HG02981 (cell line): ENCODE measurements around the gene LNPEP.

ENCODE experiments used
- ATAC-seq: cut with Tn5 transposase; IDR thresholded peaks from one replicate; pipeline ENCODE4 v1.9.1; 2021; ENCODE audit warnings: mild to moderate bottlenecking, moderate library complexity; ENCODE audit not compliant: unreplicated experiment

LNPEP gene

DNA sequence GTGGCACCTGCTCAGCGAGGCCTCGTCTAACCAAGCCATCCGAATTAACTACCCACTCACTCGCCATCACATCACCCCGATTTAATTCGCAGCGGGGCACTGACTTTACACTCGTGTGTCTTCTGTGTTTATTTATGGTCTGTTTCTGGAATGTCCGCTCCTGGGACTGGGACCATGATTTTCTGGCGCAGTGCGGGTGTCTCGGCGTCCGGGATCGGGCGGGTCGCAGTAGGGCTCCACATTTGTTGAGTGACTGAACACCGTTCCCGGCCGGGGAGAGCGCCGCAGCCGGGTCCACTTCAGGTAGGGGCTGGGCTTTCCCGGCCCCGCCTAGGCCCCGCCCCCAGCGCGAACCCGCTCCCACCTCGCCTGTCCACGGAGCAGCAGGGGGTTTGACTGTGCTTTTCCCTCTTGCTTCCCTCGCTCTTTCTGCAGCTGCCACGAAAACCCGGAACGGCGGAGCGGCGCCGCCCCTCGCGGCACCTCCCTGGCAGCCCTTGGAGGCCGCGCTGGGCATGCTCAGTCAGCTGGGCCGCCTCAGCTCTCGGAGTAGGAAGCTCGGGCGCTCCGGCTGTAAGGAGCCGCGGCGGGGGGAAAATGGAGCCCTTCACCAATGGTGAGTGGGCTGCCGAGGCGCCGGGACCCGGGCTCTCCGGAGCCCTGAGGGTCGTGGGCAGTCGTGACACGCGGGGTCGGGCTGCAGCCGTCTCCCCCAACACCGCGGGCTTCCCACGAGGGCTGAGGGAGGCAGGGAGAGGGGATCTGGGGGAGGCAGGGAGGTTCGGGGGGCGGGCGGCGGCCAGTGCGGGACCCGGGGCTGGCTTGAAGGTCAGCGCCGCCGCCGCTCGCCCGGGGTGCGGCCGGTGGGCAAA, at the start of gene LNPEP:
TSS of gene LNPEP (plus strand) at position 522 of the 872 bp plus-strand sequence. CDS start at position 598, 76 bp downstream.
- ATAC-seq = peak; percentile 38

DNA sequence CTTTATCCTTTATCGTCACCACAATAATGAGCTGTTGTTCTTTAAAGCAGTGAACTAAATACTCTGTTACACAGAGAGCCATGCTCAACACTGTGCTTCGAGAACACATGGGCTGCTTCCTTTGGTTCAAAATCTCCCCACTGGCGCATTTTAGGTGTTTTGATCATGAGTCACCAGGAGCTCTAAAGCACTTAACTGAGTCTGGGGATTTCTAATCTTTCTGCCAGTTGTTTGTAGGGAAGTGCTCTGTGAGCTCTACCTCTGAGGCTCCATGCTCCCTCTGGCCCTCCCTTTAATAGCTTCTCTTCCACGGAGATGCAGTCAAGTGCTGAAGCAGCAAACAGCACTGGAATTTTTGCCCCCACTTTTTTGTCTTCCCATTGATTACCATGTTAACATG, 42.5 kb upstream of the LNPEP start:
- ATAC-seq = no peak

DNA sequence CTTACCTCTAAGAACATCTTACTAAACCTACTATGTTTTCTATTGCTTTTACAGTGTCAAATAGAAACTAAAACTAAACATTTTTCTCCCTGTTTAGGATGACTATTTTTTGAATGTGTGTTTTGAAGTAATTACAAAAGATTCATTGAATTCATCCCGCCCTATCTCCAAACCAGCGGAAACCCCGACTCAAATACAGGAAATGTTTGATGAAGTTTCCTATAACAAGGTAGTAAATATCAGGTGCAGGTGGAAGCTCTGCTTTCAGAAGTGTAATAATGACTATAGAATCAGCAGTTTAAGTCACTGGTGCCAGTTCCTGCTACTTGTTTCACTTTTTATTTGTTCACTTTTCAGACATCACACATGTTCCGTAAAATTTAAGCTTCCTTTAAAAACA, 39.6 kb upstream of the LNPEP start:
- ATAC-seq = peak; percentile 51

DNA sequence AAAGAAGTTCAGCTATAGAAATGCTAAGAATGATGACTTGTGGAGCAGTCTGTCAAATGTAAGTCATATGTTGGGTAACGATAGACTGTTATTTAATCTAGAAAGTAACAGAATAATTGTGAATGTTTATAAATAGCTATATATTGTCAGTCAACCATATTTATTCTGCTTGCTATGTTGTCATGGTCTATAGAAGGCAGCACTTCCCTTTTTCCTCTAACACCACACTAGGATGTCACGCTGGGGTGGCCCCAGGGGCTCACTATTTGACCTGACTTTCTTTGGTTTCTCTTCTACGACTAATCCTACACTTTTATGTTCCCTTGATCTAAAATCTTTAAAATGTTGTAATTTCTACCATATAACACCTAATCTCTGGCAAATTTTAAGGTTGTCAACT, 39.1 kb upstream of the LNPEP start:
- peak; percentile 95 for ATAC-seq

DNA sequence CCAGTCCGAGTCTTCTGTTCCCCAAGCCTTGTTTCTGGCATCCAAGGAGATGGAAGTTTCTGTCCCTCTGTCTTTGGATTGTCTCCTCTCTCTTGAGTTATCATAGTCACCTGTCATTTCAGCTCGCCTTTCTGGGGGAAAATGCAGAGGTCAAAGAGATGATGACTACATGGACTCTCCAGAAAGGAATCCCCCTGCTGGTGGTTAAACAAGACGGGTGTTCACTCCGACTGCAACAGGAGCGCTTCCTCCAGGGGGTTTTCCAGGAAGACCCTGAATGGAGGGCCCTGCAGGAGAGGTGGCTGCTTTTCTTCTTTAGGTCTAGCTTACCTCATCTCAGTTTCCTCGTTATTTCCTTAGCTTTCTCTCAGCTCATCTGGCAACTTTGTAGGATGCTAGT, 34.5 kb upstream of the LNPEP start:
- no peak for ATAC-seq

DNA sequence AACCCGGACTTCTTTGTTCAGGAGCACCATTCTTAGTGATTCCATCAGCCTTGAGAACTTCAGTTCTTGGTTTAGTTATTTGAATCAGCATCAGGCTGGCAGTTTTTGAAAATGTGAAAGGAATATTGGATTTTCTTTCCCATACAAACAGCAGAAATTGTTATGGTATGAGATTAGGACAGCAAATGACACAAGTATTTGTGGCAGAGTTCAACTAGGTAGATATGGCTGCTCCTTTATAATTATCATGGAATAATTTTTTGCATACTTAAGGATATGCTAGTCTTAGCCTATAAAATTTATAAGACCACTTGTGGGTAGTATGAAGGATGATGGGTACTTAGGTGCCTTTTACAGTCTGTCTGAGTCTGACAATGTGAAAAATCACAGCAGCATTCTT, 34.0 kb upstream of the LNPEP start:
- no peak for ATAC-seq

DNA sequence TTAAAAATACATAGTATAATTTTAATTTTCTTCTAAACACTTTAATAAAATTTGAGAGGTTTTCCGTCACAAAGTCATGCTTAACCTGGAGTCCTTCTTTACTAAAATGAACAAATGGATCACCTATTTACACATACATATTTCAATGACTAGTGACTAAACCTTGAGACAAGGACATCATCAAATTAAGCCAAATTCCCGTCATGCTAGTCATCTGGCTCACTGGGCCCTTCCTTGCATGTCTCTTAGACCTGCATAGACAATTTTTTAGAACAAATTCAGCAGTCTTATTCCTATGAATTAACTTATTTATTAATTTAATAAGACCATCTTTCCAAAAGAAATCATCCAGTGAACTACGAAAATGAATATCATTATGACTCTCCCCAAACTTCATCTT, 33.0 kb upstream of the LNPEP start:
- no peak for ATAC-seq

DNA sequence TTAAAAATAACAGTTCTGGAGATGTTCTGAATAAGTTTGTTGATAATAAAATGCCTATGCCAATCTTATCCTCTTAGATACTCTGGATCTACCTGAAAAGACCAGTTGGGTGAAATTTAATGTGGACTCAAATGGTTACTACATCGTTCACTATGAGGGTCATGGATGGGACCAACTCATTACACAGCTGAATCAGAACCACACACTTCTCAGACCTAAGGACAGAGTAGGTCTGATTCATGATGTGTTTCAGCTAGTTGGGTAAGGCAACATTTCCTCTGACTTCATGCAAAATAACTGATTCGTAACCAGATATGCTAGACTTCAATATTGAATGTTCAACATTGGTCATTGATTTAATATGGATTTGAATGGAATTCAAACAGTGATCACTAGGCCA, 32.6 kb upstream of the LNPEP start:
- ATAC-seq = no peak

DNA sequence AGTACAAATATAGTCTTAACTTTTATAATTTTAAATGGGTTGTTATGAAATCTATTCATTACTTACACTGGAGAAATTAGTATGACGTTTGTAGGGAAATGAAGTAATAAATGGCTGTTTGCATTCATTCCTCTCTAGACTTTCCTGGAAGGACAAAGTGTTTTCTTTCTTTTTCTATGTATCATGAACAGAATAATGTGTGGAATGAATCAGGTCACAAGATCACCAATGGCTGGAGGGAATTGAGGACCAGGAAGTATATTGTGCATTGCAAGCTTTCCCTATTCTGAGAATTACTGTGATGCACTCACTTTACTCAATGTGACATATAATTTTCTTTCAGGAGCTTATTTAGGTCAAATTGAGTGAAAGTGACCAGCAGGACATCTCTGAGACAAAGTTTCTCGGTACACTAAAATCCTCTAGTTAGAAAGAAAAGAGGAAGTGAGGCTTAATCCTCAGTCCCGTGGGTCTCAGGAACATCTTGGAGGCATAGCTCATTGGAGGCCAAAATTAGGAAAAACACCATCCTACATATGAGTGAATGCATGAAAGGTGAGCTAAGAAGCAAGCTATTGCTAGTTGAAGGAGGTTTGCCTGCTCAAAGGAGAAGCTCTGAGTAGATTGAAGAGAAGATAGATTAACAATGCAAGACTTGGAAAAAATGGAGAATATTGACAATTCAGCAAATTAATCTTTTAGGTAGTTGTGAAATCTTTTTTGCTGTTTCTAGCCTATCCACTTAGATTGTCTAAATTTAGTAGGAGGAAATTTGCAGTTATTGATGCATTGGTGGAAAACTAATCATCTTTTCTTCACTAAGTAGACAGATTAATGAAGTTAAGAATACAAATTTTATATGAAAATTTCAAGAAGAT, 31.6 kb upstream of the LNPEP start:
- no peak for ATAC-seq

DNA sequence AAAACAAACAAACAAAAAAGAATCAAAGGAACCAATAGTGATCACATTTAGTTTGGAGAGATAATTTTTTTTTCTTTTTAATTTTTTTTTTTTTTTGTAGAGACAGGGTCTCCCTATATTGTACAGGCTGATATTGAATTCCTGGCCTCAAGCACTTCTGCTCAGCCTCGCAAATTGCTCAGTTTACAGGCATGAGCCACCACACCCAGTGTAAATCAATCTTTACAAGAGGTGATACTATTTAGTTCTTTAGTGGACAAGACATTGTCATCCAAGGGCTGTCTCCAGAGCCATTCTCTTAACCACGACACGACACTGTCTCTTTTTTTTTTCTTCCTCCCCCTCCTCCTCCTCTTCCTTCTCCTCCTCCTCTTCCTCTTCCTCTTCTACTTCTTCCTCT, 30.0 kb upstream of the LNPEP start:
- ATAC-seq = no peak

DNA sequence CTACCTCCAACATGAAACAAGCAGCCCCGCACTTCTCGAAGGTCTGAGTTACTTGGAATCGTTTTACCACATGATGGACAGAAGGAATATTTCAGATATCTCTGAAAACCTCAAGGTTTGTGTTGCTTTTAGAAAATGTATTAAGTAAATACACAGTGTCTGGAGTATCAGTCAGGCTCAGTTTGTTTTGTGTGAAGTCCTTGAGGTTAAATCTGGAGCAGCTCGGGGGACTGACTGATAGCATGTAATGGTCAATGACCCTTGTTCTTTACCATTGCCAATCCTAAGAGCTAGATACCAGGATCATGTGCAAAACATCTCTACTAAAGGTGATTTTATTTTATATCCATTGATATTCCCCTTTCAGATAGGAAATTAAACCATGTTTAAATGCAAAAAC, 26.9 kb upstream of the LNPEP start:
- ATAC-seq = no peak

DNA sequence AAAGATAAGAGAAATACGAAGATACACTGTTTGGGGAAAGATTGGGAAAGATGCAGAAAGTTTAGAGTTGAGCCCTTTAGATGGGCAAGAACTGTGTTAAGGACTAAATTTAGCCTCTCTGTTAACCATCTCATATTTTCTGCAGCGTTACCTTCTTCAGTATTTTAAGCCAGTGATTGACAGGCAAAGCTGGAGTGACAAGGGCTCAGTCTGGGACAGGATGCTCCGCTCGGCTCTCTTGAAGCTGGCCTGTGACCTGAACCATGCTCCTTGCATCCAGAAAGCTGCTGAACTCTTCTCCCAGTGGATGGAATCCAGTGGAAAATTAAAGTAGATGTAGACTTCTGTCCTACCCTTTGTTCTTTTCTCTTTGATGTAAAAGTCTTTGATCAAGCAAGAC, 26.4 kb upstream of the LNPEP start:
- no peak for ATAC-seq

DNA sequence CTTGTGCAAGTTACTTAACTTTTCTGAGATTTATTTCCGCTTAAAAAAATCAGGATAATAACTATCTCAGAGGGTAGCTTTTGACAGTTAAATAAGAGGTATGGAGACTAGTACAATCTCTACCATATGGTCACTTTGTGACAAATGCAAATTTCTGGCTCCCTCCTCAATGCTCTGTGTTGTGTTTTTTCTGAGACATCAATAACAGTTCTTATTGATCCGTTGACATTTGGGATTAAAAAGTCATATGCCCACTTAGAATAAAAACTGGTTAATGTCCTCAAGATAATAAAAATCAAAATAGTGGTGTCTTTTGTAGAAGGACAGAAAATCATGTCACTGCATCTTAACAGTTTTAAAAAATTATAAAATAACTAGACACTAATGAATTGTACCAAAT, 24.7 kb upstream of the LNPEP start:
- no peak for ATAC-seq

DNA sequence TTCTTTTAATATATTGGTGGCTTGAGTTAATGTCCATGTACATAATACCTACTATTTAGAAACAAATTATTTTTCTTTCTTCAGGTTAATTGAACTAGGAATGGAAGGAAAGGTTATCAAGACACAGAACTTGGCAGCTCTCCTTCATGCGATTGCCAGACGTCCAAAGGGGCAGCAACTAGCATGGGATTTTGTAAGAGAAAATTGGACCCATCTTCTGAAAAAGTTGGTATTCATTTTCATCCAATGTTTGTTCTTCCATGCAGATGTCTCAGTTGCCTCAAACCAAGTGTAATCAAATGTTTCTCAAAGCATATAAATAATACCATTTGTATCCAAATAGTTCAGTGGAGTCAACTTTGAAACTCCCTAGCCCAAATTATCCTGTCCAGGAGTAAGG, 22.6 kb upstream of the LNPEP start:
- ATAC-seq = no peak

DNA sequence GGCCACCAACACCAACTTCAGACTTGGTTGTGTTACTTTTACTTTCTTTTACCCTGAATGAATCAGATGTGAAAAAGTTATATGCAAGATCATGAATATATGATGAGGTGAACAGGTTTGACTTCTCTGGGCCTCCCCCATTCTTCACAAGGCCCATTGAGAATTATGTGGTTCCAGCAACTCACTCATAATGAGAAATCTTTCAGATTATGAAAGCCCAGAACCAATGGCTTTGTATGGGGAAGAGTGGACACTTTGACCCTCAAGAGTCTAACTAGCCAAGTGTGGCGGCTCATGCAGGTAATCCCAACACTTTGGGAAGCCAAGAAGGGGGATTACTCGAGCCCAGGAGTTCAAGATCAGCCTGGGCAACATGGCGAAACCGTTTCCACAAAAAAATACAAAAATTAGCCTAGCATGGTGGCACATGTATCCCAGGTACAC, 16.1 kb upstream of the LNPEP start:
- peak; percentile 68 for ATAC-seq

DNA sequence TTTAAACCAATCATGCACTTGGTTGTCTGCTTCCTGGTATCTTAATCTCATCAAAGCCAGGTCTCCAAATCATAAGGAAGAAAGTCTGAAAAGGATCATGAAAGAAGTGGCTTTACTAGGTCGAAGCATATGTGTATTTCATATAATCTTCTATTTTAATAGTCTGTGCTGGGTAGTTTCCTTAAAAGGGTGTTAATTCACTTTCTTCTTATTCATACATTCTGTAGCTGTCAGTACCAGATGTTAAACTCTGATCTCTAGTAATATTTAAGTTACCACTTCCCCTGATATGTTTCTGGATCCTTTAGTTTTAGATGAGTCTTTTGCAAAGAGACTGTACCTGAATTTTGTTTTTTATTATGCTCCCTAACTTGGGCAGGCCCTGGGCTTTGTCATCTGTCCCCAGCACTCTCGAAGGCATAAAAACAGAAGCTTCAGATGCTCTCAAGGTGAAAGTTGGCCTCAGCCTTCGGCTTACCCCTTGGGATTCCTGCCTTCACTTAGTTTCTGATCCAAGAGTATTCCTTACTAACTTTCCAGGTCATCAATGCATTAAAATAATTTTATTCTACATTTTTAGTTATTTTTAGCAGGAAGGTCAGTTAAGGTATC, 15.0 kb upstream of the LNPEP start:
- ATAC-seq = no peak

DNA sequence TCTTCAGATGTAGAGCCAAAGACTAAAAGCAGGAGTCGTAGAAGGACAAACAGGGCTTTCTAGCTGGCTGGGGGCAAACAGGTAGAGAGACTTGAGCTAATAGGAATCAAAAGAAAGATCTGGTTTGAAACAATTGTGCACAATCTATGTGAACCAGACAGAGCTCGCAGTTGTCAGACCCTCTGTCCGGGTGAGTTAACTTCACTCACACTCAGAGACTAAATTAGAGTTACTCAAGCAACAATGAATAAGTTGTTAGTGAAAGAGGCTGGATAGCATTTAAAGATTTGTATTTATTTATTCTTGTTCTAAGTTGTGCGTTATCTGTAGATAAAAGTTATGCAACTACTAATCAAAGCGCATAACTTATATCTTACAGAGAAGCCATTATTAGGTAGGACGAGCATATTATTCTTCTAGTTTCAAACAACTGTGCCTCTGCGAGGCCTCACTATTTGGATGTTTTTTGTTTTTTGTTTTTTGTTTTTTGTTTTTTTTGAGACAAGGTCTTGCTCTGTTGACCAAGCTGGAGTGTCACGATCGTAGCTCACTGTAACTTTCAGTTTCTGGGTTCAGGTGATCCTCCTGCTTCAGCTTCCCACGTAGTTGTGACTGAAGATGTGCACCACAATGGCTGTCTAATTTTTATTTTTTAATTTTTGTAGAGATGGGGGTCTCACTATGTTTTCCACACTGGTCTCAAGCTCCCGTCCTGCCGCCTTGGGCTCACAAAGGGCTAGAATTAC, 13.2 kb upstream of the LNPEP start:
- no peak for ATAC-seq

DNA sequence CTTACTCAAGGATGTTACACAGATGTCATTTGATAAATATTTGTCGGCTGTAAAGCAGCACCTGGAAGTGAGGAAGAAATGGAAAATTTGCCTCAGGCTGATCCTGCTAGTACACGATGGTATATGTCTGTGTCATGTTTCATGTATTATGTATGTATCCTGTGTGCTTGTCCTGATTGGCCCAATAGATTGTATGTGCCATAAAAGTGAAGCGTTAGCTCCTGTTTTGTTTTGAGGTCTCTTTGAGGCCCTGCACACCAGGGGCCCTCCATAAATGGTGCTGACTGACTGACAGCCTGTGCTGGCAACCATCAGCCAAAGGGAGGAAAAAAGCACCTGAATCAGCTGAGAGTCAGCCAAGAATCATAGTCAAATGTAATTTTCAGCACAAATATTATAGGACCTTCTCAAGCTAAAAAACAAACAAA, 11.8 kb upstream of the LNPEP start:
- ATAC-seq = no peak

DNA sequence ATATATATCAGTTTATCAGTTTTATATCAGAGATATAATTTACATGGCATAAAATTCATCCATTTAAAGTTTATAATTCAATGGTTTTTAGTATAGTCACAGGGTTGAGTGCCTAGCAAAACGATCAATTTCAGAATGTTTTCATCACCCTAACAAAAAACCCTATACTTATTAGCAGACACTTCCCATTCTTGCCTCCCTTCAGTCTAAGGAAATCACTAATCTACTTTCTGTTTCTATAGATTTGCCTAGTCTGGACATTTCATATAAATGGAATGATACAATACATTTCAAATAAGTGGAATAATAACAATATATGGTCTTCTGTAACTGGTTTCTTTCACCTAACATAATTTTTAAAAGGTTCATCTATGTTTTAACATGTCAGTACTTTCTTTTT, 9.6 kb upstream of the LNPEP start:
- no peak for ATAC-seq

DNA sequence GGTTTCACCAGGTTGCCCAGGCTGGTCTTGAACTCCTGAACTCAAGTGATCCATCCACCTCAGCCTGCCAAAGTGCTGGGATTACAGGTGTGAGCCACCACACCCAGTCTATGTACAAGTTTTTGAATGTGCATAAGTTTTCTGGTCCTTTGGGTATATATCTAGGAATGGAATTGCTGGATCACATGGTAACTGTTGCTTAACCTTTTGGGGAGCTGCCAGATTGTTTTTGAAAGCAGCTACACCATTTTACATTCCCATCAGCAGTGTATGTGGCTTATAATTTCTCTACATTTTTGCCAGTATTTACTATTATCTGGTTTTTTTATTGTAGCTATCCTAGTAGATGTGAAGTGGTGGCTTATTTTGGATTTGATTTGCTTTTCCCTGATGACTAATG, 8.9 kb upstream of the LNPEP start:
- no peak for ATAC-seq
